Panc1 (cell line): Measurements from ENCODE around the gene PEX1. TPM values are rescaled to one million over a fixed set of nuclear protein-coding genes. Genes with fewer than 3 reads are reported as not detected.

Experiments
- ATAC-seq: fragments of 200-7000 bp; cut with Tn5 transposase; 2 replicates; pipeline ENCODE4 v1.9.1; 2020; ENCODE audit warnings: mild to moderate bottlenecking, moderate library complexity
- BruUV-seq: library from RNA; stranded (reverse); fragments of 400-500 nt; replicated peaks from 2 replicates; lab custom pipeline; 2021; lab: Mats Ljungman, UMichigan
- CTCF ChIA-PET: fragments of 300-600 bp; sonication (Branson Sonifier 250); formaldehyde crosslinking; loops from one replicate; lab custom pipeline; 2022; ENCODE audit warnings: antibody characterized with exemption; lab: Charles Lee
- POLR2A ChIA-PET: fragments of 300-600 bp; sonication (Branson Sonifier 250); formaldehyde crosslinking; loops from one replicate; lab custom pipeline; 2022; ENCODE audit warnings: antibody characterized with exemption; lab: Charles Lee
- DNase-seq: peaks from one replicate; pipeline ENCODE4 v3.0.0-alpha.2; 2010; ENCODE audit warnings: low read depth, low spot score
- H3K27ac ChIP-seq: 2 replicates; pipeline ENCODE4 v1.5.1; 2011; ENCODE audit warnings: mild to moderate bottlenecking, low read length, inconsistent platforms
- H3K27me3 ChIP-seq: fragments of 200-500 bp; sonication (Bioruptor generic); 2 replicates; pipeline ENCODE4 v1.6.0; 2014; ENCODE audit warnings: low read length, inconsistent platforms; ENCODE audit not compliant: control insufficient read depth, insufficient read depth
- H3K36me3 ChIP-seq: fragments of 200-500 bp; sonication (Bioruptor generic); 2 replicates; pipeline ENCODE4 v1.5.1; 2014; ENCODE audit warnings: inconsistent platforms, mild to moderate bottlenecking, low read length, moderate library complexity; ENCODE audit not compliant: control insufficient read depth, insufficient read depth
- H3K4me1 ChIP-seq: 2 replicates; pipeline ENCODE4 v1.5.1; 2011; ENCODE audit warnings: inconsistent platforms, mild to moderate bottlenecking, low read length, moderate library complexity; ENCODE audit not compliant: control insufficient read depth, insufficient read depth
- H3K4me3 ChIP-seq, 2 experiments: 2 replicates each; pipeline ENCODE4 v1.5.1; 2011 to 2012; ENCODE audit warnings: low read depth in 2 of 2, low read length in 2 of 2, mild to moderate bottlenecking in 2 of 2, inconsistent platforms in 1 of 2, moderate library complexity in 1 of 2
- H3K9me3 ChIP-seq: fragments of 200-500 bp; sonication (Bioruptor generic); 2 replicates; pipeline ENCODE4 v1.5.1; 2014; ENCODE audit warnings: low read depth, mild to moderate bottlenecking, inconsistent platforms, low read length, moderate library complexity; ENCODE audit not compliant: control insufficient read depth, insufficient read depth
- POLR2AphosphoS5 ChIP-seq: IDR thresholded peaks from 2 replicates; pipeline ENCODE4 v1.6.1; 2012; ENCODE audit warnings: mild to moderate bottlenecking, low read depth, low read length, moderate library complexity
- SIN3A ChIP-seq: IDR thresholded peaks from 2 replicates; pipeline ENCODE4 v1.6.1; 2012; ENCODE audit warnings: low read depth, mild to moderate bottlenecking, low read length, moderate library complexity, borderline replicate concordance; ENCODE audit not compliant: insufficient read depth
- TCF7L2 ChIP-seq: IDR thresholded peaks from 2 replicates; pipeline ENCODE4 v1.6.1; 2011; ENCODE audit warnings: mild to moderate bottlenecking, low read depth, low read length, inconsistent platforms
- in situ Hi-C: cut with HindIII; loops from 2 replicates; pipeline ENCODE4 v1.10.0; 2016; ENCODE audit warnings: low sequenced_read_pairs, low pct_unique_long_range_greater_than_20kb
- intact Hi-C: fragments of 100-400 bp; cut with micrococcal nuclease; formaldehyde crosslinking; loops from one replicate; pipeline ENCODE4 v1.10.0; 2022; ENCODE audit not compliant: unreplicated experiment
- total RNA-seq: library from RNA; stranded (reverse); gene quantifications from one replicate; pipeline ENCODE4 v1.2.1, GENCODE V29; 2021; ENCODE audit not compliant: unreplicated experiment
- TF ChIP-seq, protein P1 (sequence below): fragments of 450-650 bp; IDR thresholded peaks from 2 replicates; pipeline ENCODE4 v1.5.1; 2017; ENCODE audit warnings: mild to moderate bottlenecking
- TF ChIP-seq, protein P2 (sequence below), 2 experiments: IDR thresholded peaks; 2 replicates each; pipeline ENCODE4 v1.6.1; 2011 to 2012; ENCODE audit warnings: low read depth in 2 of 2, control low read depth in 1 of 2, low read length in 1 of 2, mild to moderate bottlenecking in 1 of 2, moderate library complexity in 1 of 2; ENCODE audit not compliant: insufficient read depth in 1 of 2

Gene PEX1
- total RNA-seq, 1 experiment from 2014 or later: 13.9 TPM

DNA sequence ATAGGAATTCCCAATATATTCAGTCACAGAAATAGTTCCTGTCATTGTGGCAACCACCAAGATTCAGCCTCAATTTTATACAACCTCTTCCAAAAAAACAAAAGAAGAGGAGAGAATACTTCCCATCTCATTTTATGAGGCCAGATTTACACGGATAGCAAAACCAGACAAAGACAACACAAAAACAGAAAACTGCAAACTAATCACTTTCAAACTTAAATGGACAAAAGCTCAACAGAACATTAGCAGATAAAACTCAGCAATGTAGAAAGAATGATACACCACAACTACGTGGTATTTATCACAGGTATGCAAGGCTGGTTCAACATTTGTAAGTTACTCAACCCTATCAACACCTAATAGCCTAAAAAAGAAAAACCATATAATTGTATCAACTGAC, 22.0 kb downstream of the PEX1 start:
- no peaks in the 10 kb centered on the region for H3K27me3 ChIP-seq
- H3K4me3 ChIP-seq: no peak overlapping the region
- BruUV-seq: no TSS peak
- ATAC-seq: no peak
- no peak for DNase-seq
- intact Hi-C loops: no loop called here
- H3K27ac ChIP-seq: no peak overlapping the region
- H3K4me1 ChIP-seq: no peaks in the 10 kb centered on the region
- CTCF ChIA-PET: no interaction called here
- peaks cover 2% of the 10 kb centered on the region; the same call in 1 of the 2 replicates for H3K36me3 ChIP-seq
- POLR2A ChIA-PET: no interaction called here
- in situ Hi-C loops: no loop called here
- TF ChIP-seq POLR2AphosphoS5 (no peak), TCF7L2 (no peak), SIN3A (no peak)
- TF ChIP-seq, protein P1, sequence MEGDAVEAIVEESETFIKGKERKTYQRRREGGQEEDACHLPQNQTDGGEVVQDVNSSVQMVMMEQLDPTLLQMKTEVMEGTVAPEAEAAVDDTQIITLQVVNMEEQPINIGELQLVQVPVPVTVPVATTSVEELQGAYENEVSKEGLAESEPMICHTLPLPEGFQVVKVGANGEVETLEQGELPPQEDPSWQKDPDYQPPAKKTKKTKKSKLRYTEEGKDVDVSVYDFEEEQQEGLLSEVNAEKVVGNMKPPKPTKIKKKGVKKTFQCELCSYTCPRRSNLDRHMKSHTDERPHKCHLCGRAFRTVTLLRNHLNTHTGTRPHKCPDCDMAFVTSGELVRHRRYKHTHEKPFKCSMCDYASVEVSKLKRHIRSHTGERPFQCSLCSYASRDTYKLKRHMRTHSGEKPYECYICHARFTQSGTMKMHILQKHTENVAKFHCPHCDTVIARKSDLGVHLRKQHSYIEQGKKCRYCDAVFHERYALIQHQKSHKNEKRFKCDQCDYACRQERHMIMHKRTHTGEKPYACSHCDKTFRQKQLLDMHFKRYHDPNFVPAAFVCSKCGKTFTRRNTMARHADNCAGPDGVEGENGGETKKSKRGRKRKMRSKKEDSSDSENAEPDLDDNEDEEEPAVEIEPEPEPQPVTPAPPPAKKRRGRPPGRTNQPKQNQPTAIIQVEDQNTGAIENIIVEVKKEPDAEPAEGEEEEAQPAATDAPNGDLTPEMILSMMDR: no peak
- TF ChIP-seq, protein P2, sequence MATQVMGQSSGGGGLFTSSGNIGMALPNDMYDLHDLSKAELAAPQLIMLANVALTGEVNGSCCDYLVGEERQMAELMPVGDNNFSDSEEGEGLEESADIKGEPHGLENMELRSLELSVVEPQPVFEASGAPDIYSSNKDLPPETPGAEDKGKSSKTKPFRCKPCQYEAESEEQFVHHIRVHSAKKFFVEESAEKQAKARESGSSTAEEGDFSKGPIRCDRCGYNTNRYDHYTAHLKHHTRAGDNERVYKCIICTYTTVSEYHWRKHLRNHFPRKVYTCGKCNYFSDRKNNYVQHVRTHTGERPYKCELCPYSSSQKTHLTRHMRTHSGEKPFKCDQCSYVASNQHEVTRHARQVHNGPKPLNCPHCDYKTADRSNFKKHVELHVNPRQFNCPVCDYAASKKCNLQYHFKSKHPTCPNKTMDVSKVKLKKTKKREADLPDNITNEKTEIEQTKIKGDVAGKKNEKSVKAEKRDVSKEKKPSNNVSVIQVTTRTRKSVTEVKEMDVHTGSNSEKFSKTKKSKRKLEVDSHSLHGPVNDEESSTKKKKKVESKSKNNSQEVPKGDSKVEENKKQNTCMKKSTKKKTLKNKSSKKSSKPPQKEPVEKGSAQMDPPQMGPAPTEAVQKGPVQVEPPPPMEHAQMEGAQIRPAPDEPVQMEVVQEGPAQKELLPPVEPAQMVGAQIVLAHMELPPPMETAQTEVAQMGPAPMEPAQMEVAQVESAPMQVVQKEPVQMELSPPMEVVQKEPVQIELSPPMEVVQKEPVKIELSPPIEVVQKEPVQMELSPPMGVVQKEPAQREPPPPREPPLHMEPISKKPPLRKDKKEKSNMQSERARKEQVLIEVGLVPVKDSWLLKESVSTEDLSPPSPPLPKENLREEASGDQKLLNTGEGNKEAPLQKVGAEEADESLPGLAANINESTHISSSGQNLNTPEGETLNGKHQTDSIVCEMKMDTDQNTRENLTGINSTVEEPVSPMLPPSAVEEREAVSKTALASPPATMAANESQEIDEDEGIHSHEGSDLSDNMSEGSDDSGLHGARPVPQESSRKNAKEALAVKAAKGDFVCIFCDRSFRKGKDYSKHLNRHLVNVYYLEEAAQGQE (IDR thresholded peaks at IDR 0.05; ENCODE audit: insufficient read depth in 1 of 2, low read depth in 2 of 2, low read length in 1 of 2): no peak
- no peaks in the 10 kb centered on the region for H3K9me3 ChIP-seq

DNA sequence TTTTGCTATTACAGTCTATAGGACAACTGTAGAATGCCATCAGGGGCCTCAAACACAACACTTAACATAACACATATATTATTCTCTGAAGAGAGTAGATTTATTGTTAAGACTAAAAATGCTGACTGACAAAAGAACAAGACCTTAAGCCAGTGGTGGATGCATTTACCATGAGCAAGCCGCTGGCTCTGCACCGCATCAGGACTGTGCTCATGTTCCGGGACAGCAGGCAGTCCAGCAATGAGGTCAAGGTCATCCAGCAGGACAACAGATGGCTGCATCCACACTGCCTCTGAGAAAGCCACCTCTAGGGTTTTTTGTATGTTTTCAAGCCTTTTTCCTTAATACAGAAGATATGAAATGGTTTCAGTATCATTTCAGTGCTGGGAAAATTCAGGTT, 23.8 kb downstream of the PEX1 start:
- ChIA-PET POLR2A (no interaction called here), CTCF (no interaction called here)
- Histone ChIP-seq H3K27ac (no peak overlapping the region), H3K9me3 (no peaks in the 10 kb centered on the region), H3K4me3 (no peak overlapping the region), H3K27me3 (no peaks in the 10 kb centered on the region), H3K4me1 (no peaks in the 10 kb centered on the region), H3K36me3 (peaks cover 2% of the 10 kb centered on the region; the same call in 1 of the 2 replicates)
- intact Hi-C loops (no loop called here), in situ Hi-C loops (no loop called here)
- no peak for ATAC-seq
- no TSS peak for BruUV-seq
- TF ChIP-seq, protein P2 (IDR thresholded peaks at IDR 0.05; ENCODE audit: insufficient read depth in 1 of 2, low read depth in 2 of 2, low read length in 1 of 2): no peak
- TF ChIP-seq TCF7L2 (no peak), POLR2AphosphoS5 (no peak), SIN3A (no peak)
- TF ChIP-seq, protein P1: no peak
- no peak for DNase-seq
